Fibroblast of lung (primary cell): ENCODE results near the gene ADAMTS14. TPM values are rescaled to one million over a fixed set of nuclear protein-coding genes. Genes with fewer than 3 reads are reported as not detected.

Experiments
- DNase-seq, 2 donors: peaks; one replicate each; pipeline versions ENCODE4 v3.0.0 to v3.0.0-alpha.2; 2010; ENCODE audit warnings: low read depth in 2 of 2
- H2AFZ ChIP-seq: 2 replicates; pipeline ENCODE4 v1.5.1; 2012; ENCODE audit warnings: low read length, control low read depth, inconsistent platforms
- H3K27ac ChIP-seq: 2 replicates; pipeline ENCODE4 v1.5.1; 2011; ENCODE audit warnings: low read length, control low read depth; ENCODE audit not compliant: insufficient read depth
- H3K27me3 ChIP-seq: 2 replicates; pipeline ENCODE4 v1.5.1; 2011; ENCODE audit warnings: mild to moderate bottlenecking, low read length; ENCODE audit not compliant: control insufficient read depth, insufficient read depth
- H3K36me3 ChIP-seq: 2 replicates; pipeline ENCODE4 v1.5.1; 2011; ENCODE audit warnings: low read length; ENCODE audit not compliant: control insufficient read depth, insufficient read depth
- H3K4me1 ChIP-seq: 2 replicates; pipeline ENCODE4 v1.5.1; 2011; ENCODE audit warnings: low read length; ENCODE audit not compliant: control insufficient read depth, insufficient read depth; ENCODE audit errors: extremely low read depth
- H3K4me2 ChIP-seq: 2 replicates; pipeline ENCODE4 v1.5.1; 2011; ENCODE audit warnings: low read length, control low read depth; ENCODE audit not compliant: insufficient read depth; ENCODE audit errors: extremely low read depth
- H3K4me3 ChIP-seq, 4 experiments: fragments of 200-600 bp in 1 of 4; sonication (generic) in 1 of 4; replicated peaks in 1 of 4; 2 replicates each; pipeline ENCODE4 v1.5.1; 2011 to 2016; ENCODE audit warnings: low read length in 4 of 4, low read depth in 3 of 4, mild to moderate bottlenecking in 3 of 4, control low read depth in 2 of 4, inconsistent platforms in 1 of 4, mixed read lengths in 1 of 4; ENCODE audit not compliant: insufficient read depth in 1 of 4; ENCODE audit errors: control extremely low read depth in 1 of 4
- H3K79me2 ChIP-seq: 2 replicates; pipeline ENCODE4 v1.5.1; 2012; ENCODE audit warnings: mild to moderate bottlenecking, low read length, inconsistent platforms; ENCODE audit not compliant: control insufficient read depth, insufficient read depth
- H3K9ac ChIP-seq: 2 replicates; pipeline ENCODE4 v1.5.1; 2011; ENCODE audit warnings: mild to moderate bottlenecking, low read length, control low read depth; ENCODE audit not compliant: insufficient read depth
- H3K9me3 ChIP-seq: 2 replicates; pipeline ENCODE4 v1.5.1; 2012; ENCODE audit warnings: low read depth, low read length; ENCODE audit not compliant: control insufficient read depth, insufficient read depth
- H4K20me1 ChIP-seq: 2 replicates; pipeline ENCODE4 v1.5.1; 2011; ENCODE audit warnings: low read length; ENCODE audit not compliant: control insufficient read depth, insufficient read depth; ENCODE audit errors: extremely low read depth
- EZH2 ChIP-seq: IDR thresholded peaks from 2 replicates; pipeline ENCODE4 v1.5.1; 2012; ENCODE audit warnings: low read length, control low read depth, mild to moderate bottlenecking; ENCODE audit errors: missing control alignments
- polyA plus RNA-seq, 2 donors: library from polyadenylated mRNA; depleted of rRNA in 1 of 2; stranded (reverse) in 1 of 2; unstranded in 1 of 2; fragments of >200 nt; gene quantifications; 2 replicates each; pipeline ENCODE4 v1.2.1, GENCODE V29; 2011 to 2012; ENCODE audit warnings: missing spikeins in 1 of 2
- total RNA-seq: library from RNA; depleted of rRNA; stranded (reverse); fragments of >200 nt; gene quantifications from 2 replicates; pipeline ENCODE4 v1.2.1, GENCODE V29; 2014
- TF ChIP-seq, protein P1 (sequence below), 2 donors: IDR thresholded peaks in 1 of 2; conservative IDR thresholded peaks in 1 of 2; 1 replicate in 1 of 2; 2 replicates in 1 of 2; pipeline ENCODE4 v1.5.1; 2011 to 2012; ENCODE audit warnings: low read length in 2 of 2, control low read depth in 1 of 2, inconsistent platforms in 1 of 2, low read depth in 1 of 2, mild to moderate bottlenecking in 1 of 2

ADAMTS14 gene
- total and polyA plus RNA-seq, 2 donors (not counting 1 experiment from before 2014, with no cell fraction given) = 4.1 to 6.2 TPM

DNA sequence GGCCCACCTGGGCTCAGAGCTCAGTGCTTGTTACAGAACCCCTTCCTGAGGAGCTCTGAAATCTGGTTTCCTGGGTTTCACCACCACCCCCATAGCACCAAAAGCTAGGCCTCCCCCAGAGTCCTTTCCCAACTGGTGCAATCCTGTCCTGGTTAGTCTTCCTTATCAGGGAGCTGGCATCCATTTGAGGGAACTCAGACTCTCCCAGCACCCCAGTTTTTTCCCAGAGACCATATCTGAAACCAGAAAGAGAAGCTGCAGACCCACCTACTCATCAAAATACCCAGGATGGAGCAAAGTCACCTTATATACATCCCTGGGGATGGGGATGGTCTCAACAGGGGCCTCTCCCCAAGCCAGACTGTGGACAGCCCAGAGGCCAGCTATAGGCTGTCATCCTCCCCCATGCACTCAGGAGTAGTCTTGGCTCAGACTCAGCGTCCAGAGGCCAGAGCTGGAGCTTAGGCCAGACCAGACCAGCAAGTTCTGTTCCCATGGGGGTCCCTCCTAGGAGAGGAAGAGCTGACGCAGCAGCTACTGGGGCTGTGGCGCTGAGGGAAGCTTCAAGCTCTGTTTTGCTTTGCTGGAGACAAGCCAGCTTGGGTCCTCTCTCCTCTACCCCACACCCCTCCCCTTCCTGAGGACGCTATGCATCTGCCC is 109.9 kb downstream of the ADAMTS14 start:
- no peak for DNase-seq
- H3K27ac ChIP-seq = no peak overlapping the region
- no peak for TF ChIP-seq EZH2
- TF ChIP-seq, protein P1, sequence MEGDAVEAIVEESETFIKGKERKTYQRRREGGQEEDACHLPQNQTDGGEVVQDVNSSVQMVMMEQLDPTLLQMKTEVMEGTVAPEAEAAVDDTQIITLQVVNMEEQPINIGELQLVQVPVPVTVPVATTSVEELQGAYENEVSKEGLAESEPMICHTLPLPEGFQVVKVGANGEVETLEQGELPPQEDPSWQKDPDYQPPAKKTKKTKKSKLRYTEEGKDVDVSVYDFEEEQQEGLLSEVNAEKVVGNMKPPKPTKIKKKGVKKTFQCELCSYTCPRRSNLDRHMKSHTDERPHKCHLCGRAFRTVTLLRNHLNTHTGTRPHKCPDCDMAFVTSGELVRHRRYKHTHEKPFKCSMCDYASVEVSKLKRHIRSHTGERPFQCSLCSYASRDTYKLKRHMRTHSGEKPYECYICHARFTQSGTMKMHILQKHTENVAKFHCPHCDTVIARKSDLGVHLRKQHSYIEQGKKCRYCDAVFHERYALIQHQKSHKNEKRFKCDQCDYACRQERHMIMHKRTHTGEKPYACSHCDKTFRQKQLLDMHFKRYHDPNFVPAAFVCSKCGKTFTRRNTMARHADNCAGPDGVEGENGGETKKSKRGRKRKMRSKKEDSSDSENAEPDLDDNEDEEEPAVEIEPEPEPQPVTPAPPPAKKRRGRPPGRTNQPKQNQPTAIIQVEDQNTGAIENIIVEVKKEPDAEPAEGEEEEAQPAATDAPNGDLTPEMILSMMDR (conservative IDR thresholded peaks at IDR 0.05 in 1 of 2, IDR thresholded peaks at IDR 0.05 in 1 of 2; ENCODE audit: low read depth in 1 of 2, low read length in 2 of 2) = no peak
- no peak overlapping the region for H3K9ac ChIP-seq
- no peak overlapping the region for H2AFZ ChIP-seq
- no peak overlapping the region for H3K4me2 ChIP-seq
- H3K4me3 ChIP-seq = no peak overlapping the region
- H3K27me3 ChIP-seq = peaks cover 22% of the 10 kb centered on the region
- no peaks in the 10 kb centered on the region for H3K4me1 ChIP-seq
- no peaks in the 10 kb centered on the region for H3K9me3 ChIP-seq
- H3K79me2 ChIP-seq = no peaks in the 10 kb centered on the region
- no peaks in the 10 kb centered on the region for H3K36me3 ChIP-seq
- H4K20me1 ChIP-seq = no peaks in the 10 kb centered on the region

DNA sequence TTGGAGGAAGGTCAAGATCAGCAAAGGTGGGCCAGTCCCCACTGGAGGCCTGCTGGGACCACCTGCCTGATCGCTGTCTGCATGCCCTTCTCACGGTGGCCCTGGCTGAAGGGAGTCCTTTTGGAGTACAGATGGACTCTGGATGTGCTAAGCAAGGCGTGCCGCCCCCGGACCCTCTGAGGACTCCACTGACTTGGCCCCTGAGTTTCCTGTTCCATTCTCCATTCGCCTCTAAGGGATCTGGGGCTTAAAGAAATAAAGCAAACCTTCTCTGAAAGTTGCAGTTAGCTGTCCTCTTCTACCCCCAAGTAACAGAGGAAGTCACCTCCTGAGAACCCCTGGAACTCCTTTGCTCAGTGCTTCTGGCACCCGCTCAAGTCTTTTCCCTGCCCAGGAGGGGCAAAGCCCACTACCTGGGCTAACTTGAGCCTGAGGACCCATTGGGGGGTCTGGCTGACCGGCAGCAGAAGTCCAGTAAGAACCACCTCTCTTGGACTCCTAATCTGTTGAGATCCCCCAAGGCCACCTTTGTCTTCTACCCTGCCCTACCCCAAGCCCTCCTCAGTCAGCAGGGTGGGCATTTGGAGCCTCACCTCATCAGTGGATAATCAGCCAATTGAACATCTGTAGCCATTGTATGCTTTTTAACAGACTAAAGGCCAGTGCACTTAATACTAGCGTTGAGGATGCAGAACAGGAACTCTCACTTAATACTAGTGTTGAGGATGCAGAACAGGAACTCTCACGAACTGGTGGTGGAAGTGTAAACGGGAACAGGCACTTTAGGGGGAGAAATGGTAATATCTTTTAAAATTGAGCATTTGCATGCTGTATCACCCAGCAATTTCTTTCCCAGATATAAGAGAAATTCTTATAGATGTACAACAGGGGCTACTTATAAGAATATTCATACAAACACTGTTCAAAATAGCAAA is 110.7 kb downstream of the ADAMTS14 start:
- no peaks in the 10 kb centered on the region for H3K9me3 ChIP-seq
- no peak overlapping the region for H3K4me3 ChIP-seq
- no peak for TF ChIP-seq EZH2
- TF ChIP-seq, protein P1 (conservative IDR thresholded peaks at IDR 0.05 in 1 of 2, IDR thresholded peaks at IDR 0.05 in 1 of 2; ENCODE audit: low read depth in 1 of 2, low read length in 2 of 2) = no peak
- H2AFZ ChIP-seq = no peak overlapping the region
- H4K20me1 ChIP-seq = no peaks in the 10 kb centered on the region
- peaks cover 22% of the 10 kb centered on the region for H3K27me3 ChIP-seq
- H3K9ac ChIP-seq = no peak overlapping the region
- H3K36me3 ChIP-seq = no peaks in the 10 kb centered on the region
- H3K4me2 ChIP-seq = no peak overlapping the region
- no peak for DNase-seq
- no peaks in the 10 kb centered on the region for H3K79me2 ChIP-seq
- H3K4me1 ChIP-seq = no peaks in the 10 kb centered on the region
- no peak overlapping the region for H3K27ac ChIP-seq

DNA sequence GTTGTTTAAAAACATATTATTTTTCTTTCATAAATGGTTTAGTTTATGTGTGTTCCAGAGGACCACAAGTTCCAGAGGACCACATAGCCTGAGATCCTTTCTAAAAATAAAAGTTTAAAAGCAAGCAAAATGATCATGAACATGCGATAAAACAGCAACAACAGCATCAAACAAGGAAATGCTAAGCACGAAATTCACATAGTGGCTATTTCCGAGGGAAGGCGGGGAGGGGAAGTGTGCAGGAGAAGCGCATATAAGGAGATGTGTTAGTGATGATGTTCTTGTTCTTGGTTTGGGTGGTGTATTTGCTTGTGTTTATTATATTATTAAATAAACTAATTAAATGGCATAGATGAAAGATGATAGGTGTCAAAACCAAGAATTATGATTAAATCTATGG is 111.7 kb downstream of the ADAMTS14 start:
- no peak for TF ChIP-seq EZH2
- TF ChIP-seq, protein P1 (conservative IDR thresholded peaks at IDR 0.05 in 1 of 2, IDR thresholded peaks at IDR 0.05 in 1 of 2; ENCODE audit: low read depth in 1 of 2, low read length in 2 of 2) = no peak
- H3K36me3 ChIP-seq = no peaks in the 10 kb centered on the region
- H3K4me3 ChIP-seq = no peak overlapping the region

More for the DNA sequence above, 111.7 kb downstream of the ADAMTS14 start:
- H3K27me3 ChIP-seq = peaks cover 18% of the 10 kb centered on the region
- no peaks in the 10 kb centered on the region for H4K20me1 ChIP-seq
- H3K4me1 ChIP-seq = no peaks in the 10 kb centered on the region
- no peak for DNase-seq
- H2AFZ ChIP-seq = no peak overlapping the region
- no peak overlapping the region for H3K9ac ChIP-seq
- H3K9me3 ChIP-seq = no peaks in the 10 kb centered on the region
- no peak overlapping the region for H3K27ac ChIP-seq
- H3K79me2 ChIP-seq = no peaks in the 10 kb centered on the region
- no peak overlapping the region for H3K4me2 ChIP-seq
